Endothelial cell of umbilical vein (primary cell): Measurements from ENCODE around the gene GNB5. TPM values are rescaled to one million over a fixed set of nuclear protein-coding genes. Genes with fewer than 3 reads are reported as not detected.

Source experiments
- BruUV-seq: library from RNA; stranded (reverse); fragments of 400-500 nt; replicated peaks from 2 replicates; lab custom pipeline; 2021; lab: Mats Ljungman, UMichigan
- CTCF ChIA-PET: fragments of 300-600, 350-600 bp; sonication (Branson Sonifier 250); formaldehyde crosslinking; loops from one replicate; lab custom pipeline; 2021; ENCODE audit warnings: antibody characterized with exemption, inconsistent platforms; lab: Charles Lee
- POLR2A ChIA-PET: fragments of 300-600, 350-600 bp; sonication (Branson Sonifier 250); formaldehyde crosslinking; loops from one replicate; lab custom pipeline; 2021; ENCODE audit warnings: antibody characterized with exemption, inconsistent platforms; lab: Charles Lee
- DNase-seq: peaks from one replicate; pipeline ENCODE4 v3.0.0-alpha.2; 2011; ENCODE audit warnings: low read depth, low spot score
- FAIRE-seq: peaks from 2 replicates; lab custom pipeline; 2011; peaks lifted over from hg19 to GRCh38; lab: Jason Lieb, UNC
- H2AFZ ChIP-seq: 2 replicates; pipeline ENCODE4 v1.6.0; 2012; ENCODE audit warnings: low read depth, low read length, control low read depth, inconsistent platforms
- H3K27ac ChIP-seq: 2 replicates; pipeline ENCODE4 v1.5.1; 2011; ENCODE audit warnings: low read depth, mild to moderate bottlenecking, control low read depth, low read length, moderate library complexity; ENCODE audit not compliant: insufficient read depth
- H3K27me3 ChIP-seq, 2 experiments: 2 replicates each; pipeline versions ENCODE4 v1.6.0 to v1.6.1; 2011; ENCODE audit warnings: low read length in 2 of 2, mixed read lengths in 1 of 2; ENCODE audit not compliant: control insufficient read depth in 2 of 2, insufficient read depth in 2 of 2
- H3K36me3 ChIP-seq, 2 experiments: 2 replicates in 1 of 2; 3 replicates in 1 of 2; pipeline ENCODE4 v1.5.1; 2011; ENCODE audit warnings: low read length in 2 of 2, mild to moderate bottlenecking in 1 of 2, moderate library complexity in 1 of 2; ENCODE audit not compliant: control insufficient read depth in 2 of 2, insufficient read depth in 2 of 2; ENCODE audit errors: extremely low read depth in 1 of 2
- H3K4me1 ChIP-seq: 3 replicates; pipeline ENCODE4 v1.5.1; 2011; ENCODE audit warnings: mild to moderate bottlenecking, low read length; ENCODE audit not compliant: control insufficient read depth, insufficient read depth; ENCODE audit errors: extremely low read depth
- H3K4me2 ChIP-seq: 2 replicates; pipeline ENCODE4 v1.6.1; 2011; ENCODE audit warnings: low read length, control low read depth, mixed read lengths; ENCODE audit not compliant: insufficient read depth
- H3K4me3 ChIP-seq, 3 experiments: fragments of 200-600 bp in 1 of 3; sonication (generic), shearing (Covaris generic) in 1 of 3; replicated peaks in 1 of 3; 2 replicates each; pipeline ENCODE4 v1.5.1; 2011 to 2016; ENCODE audit warnings: control low read depth in 3 of 3, low read length in 3 of 3, mild to moderate bottlenecking in 2 of 3, inconsistent platforms in 1 of 3, low read depth in 1 of 3, moderate library complexity in 1 of 3; ENCODE audit not compliant: insufficient read depth in 1 of 3
- H3K79me2 ChIP-seq: 2 replicates; pipeline ENCODE4 v1.6.0; 2012; ENCODE audit warnings: low read length, inconsistent platforms; ENCODE audit not compliant: control insufficient read depth, insufficient read depth
- H3K9ac ChIP-seq: replicated peaks from 2 replicates; pipeline ENCODE3; 2011; ENCODE audit warnings: low read length, control low read depth; ENCODE audit not compliant: insufficient read depth; ENCODE audit errors: extremely low read depth
- H3K9me1 ChIP-seq: replicated peaks from 3 replicates; pipeline ENCODE4 v1.6.0; 2011; ENCODE audit warnings: mild to moderate bottlenecking, low read length; ENCODE audit not compliant: control insufficient read depth, insufficient read depth; ENCODE audit errors: extremely low read depth
- H3K9me3 ChIP-seq: replicated peaks from 2 replicates; pipeline ENCODE4 v1.5.1; 2012; ENCODE audit warnings: low read length, inconsistent platforms; ENCODE audit not compliant: control insufficient read depth, insufficient read depth
- H4K20me1 ChIP-seq: replicated peaks from 2 replicates; pipeline ENCODE3; 2011; ENCODE audit warnings: mild to moderate bottlenecking, low read length; ENCODE audit not compliant: control insufficient read depth, insufficient read depth; ENCODE audit errors: extremely low read depth
- CTCF ChIP-seq, 2 donors: IDR thresholded peaks; 1 replicate in 1 of 2; 2 replicates in 1 of 2; pipeline ENCODE4 v1.5.1; 2011; ENCODE audit warnings: low read length in 2 of 2, mild to moderate bottlenecking in 2 of 2, moderate library complexity in 2 of 2, control low read depth in 1 of 2, inconsistent platforms in 1 of 2, low read depth in 1 of 2; ENCODE audit not compliant: insufficient read depth in 1 of 2; ENCODE audit errors: extremely low read depth in 1 of 2
- EZH2 ChIP-seq: IDR thresholded peaks from 2 replicates; pipeline ENCODE4 v1.6.1; 2012; ENCODE audit warnings: borderline replicate concordance, low read depth, mild to moderate bottlenecking, moderate library complexity, low read length, inconsistent platforms; ENCODE audit not compliant: severe bottlenecking
- FOS ChIP-seq: IDR thresholded peaks from 2 replicates; pipeline ENCODE4 v1.6.1; 2011; ENCODE audit warnings: mild to moderate bottlenecking, low read length, moderate library complexity, borderline replicate concordance; ENCODE audit not compliant: insufficient read depth
- GATA2 ChIP-seq: IDR thresholded peaks from 2 replicates; pipeline ENCODE4 v1.7.0; 2011; ENCODE audit warnings: low read depth, mild to moderate bottlenecking, moderate library complexity, mixed read lengths, low read length; ENCODE audit not compliant: insufficient read length, insufficient read depth
- JUN ChIP-seq: IDR thresholded peaks from 2 replicates; pipeline ENCODE4 v1.6.1; 2011; ENCODE audit warnings: borderline replicate concordance, low read depth; ENCODE audit not compliant: insufficient read length, insufficient read depth
- MYC ChIP-seq: IDR thresholded peaks from one replicate; pipeline ENCODE4 v1.6.1; 2011; ENCODE audit warnings: mild to moderate bottlenecking, low read depth, low read length
- POLR2A ChIP-seq: IDR thresholded peaks from 2 replicates; pipeline ENCODE4 v1.6.1; 2012; ENCODE audit warnings: low read depth, mild to moderate bottlenecking, control low read depth, low read length
- POLR2AphosphoS5 ChIP-seq: IDR thresholded peaks from 2 replicates; pipeline ENCODE4 v1.6.1; 2012; ENCODE audit warnings: low read depth, mild to moderate bottlenecking, control low read depth, low read length, moderate library complexity; ENCODE audit not compliant: insufficient read depth
- dilution Hi-C: fragments of 300-500 bp; cut with MboI; formaldehyde crosslinking; loops from one replicate; pipeline ENCODE4 v1.15.0; 2019; ENCODE audit warnings: low sequenced_read_pairs; ENCODE audit not compliant: extremely low pct_ligation_motif_present
- intact Hi-C: fragments of 100-400 bp; cut with micrococcal nuclease; formaldehyde crosslinking; loops from one replicate; pipeline ENCODE4 v1.10.0; 2022
- polyA plus RNA-seq, 4 experiments: library from polyadenylated mRNA; depleted of rRNA in 3 of 4; stranded (reverse) in 3 of 4; unstranded in 1 of 4; fragments of >200 nt; gene quantifications; 2 replicates each; pipeline versions ENCODE4 v1.2.1 to v1.2.3, GENCODE V29; 2011 to 2012; ENCODE audit warnings: missing spikeins in 1 of 4
- total RNA-seq: library from RNA; stranded (reverse); gene quantifications from 2 replicates; pipeline ENCODE4 v1.2.3, GENCODE V29; 2021
- TF ChIP-seq, protein P1 (sequence below): IDR thresholded peaks from 2 replicates; pipeline ENCODE4 v1.6.1; 2011; ENCODE audit not compliant: insufficient read depth, insufficient read length

GNB5 gene
- total and polyA plus RNA-seq, 2 donors (not counting 3 experiments of a cell fraction or from before 2014, with no cell fraction given) = 15.6 to 16.8 TPM

- no peak overlapping the region for H3K27ac ChIP-seq
- H3K4me2 ChIP-seq = no peak overlapping the region
- H3K79me2 ChIP-seq = no peaks in the 10 kb centered on the region
- no peaks in the 10 kb centered on the region for H3K27me3 ChIP-seq
- no peak for TF ChIP-seq MYC
- TF ChIP-seq POLR2A = no peak
- no peak for TF ChIP-seq CTCF (IDR thresholded peaks at IDR 0.05; ENCODE audit: extremely low read depth in 1 of 2, insufficient read depth in 1 of 2, low read depth in 1 of 2, low read length in 2 of 2)
- TF ChIP-seq POLR2AphosphoS5 = no peak
- TF ChIP-seq EZH2 = no peak
- TF ChIP-seq, protein P1, sequence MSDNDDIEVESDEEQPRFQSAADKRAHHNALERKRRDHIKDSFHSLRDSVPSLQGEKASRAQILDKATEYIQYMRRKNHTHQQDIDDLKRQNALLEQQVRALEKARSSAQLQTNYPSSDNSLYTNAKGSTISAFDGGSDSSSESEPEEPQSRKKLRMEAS = no peak
- no peak for TF ChIP-seq JUN
- no peak for TF ChIP-seq FOS
- TF ChIP-seq GATA2 = no peak
- no peaks in the 10 kb centered on the region for H4K20me1 ChIP-seq
- no TSS peak for BruUV-seq
- no peak overlapping the region for H2AFZ ChIP-seq
- no peak for DNase-seq
- no peak overlapping the region for H3K9ac ChIP-seq
- FAIRE-seq = no peak
- POLR2A ChIA-PET = no interaction called here
- no peak overlapping the region for H3K4me3 ChIP-seq
- no peaks in the 10 kb centered on the region for H3K9me1 ChIP-seq
- no peaks in the 10 kb centered on the region for H3K9me3 ChIP-seq
- intact Hi-C loops (no loop called here), dilution Hi-C loops (no loop called here)
- H3K36me3 ChIP-seq = peaks cover 0 to 5% of the 10 kb centered on the region in 2 experiments
- H3K4me1 ChIP-seq = no peaks in the 10 kb centered on the region
- CTCF ChIA-PET = interaction anchor here (1.0 to 4.3 kb wide), 3 partner anchors 8 to 501 kb away, joined by 3 to 27 read pairs (median 3); no protein-coding TSS in a partner anchor
Measured at GRCh38 chr15:52234596-52235541, 43.7 kb upstream of the GNB5 start.
